K562 (cell line): ENCODE data around the gene BORCS5. TPM values are rescaled to one million over a fixed set of nuclear protein-coding genes. Genes with fewer than 3 reads are reported as not detected.
A peak's percentile ranks its signal among the peaks of the same experiment; 100 is the strongest.

ENCODE experiments used
- ATAC-seq: fragments of 200-7000 bp; cut with Tn5 transposase; 3 replicates; pipeline ENCODE4 v1.9.1; 2020; ENCODE audit warnings: moderate library complexity
- BruUV-seq: library from RNA; stranded (reverse); fragments of 400-500 nt; replicated peaks from 2 replicates; lab custom pipeline; 2021; lab: Mats Ljungman, UMichigan
- CTCF ChIA-PET: fragments of 300-600 bp; formaldehyde crosslinking; extraction: SDS; loops from one replicate; lab custom pipeline; 2021; ENCODE audit warnings: low intra/inter-chr PET ratio; lab: Yijun Ruan, JAX
- POLR2A ChIA-PET: fragments of 300-600, 350-650 bp; sonication (Branson Sonifier 250); formaldehyde crosslinking; extraction: SDS; loops from one replicate; lab custom pipeline; 2021; ENCODE audit warnings: antibody characterized with exemption, inconsistent platforms; lab: Yijun Ruan, JAX
- DNase-seq, 4 experiments: peaks; one replicate each; pipeline versions ENCODE4 v3.0.0 to v3.0.0-alpha.2; 2011 to 2018; ENCODE audit warnings: low spot score in 3 of 4, mixed read lengths in 3 of 4; ENCODE audit errors: extremely low read depth in 1 of 4
- FAIRE-seq: peaks from 2 replicates; lab custom pipeline; 2011; peaks lifted over from hg19 to GRCh38; lab: Jason Lieb, UNC
- H2AFZ ChIP-seq: 2 replicates; pipeline ENCODE4 v1.6.0; 2011; ENCODE audit warnings: low read depth, low read length, control low read depth, inconsistent platforms
- H3K27ac ChIP-seq: fragments of 200-600 bp; 3 replicates; pipeline ENCODE4 v1.8.0; 2011; ENCODE audit warnings: low read depth, mild to moderate bottlenecking, control low read depth, inconsistent platforms, low read length, moderate library complexity, mixed read lengths; ENCODE audit errors: extremely low read depth
- H3K27me3 ChIP-seq, 2 experiments: fragments of 300-600 bp in 1 of 2; 2 replicates in 1 of 2; 3 replicates in 1 of 2; pipeline versions ENCODE4 v1.6.0 to v1.8.0; 2011; ENCODE audit warnings: inconsistent platforms in 2 of 2, low read length in 2 of 2, mild to moderate bottlenecking in 1 of 2, mixed read lengths in 1 of 2, moderate library complexity in 1 of 2; ENCODE audit not compliant: control insufficient read depth in 2 of 2, insufficient read depth in 2 of 2
- H3K36me3 ChIP-seq: fragments of 300-600 bp; 3 replicates; pipeline ENCODE4 v1.8.0; 2011; ENCODE audit warnings: mild to moderate bottlenecking, low read length, inconsistent platforms; ENCODE audit not compliant: control insufficient read depth, insufficient read depth
- H3K4me1 ChIP-seq, 2 experiments: fragments of 200-600 bp in 1 of 2; replicated peaks in 1 of 2; 2 replicates in 1 of 2; 3 replicates in 1 of 2; pipeline versions ENCODE4 v1.5.1 to v1.8.0; 2011; ENCODE audit warnings: inconsistent platforms in 2 of 2, low read length in 2 of 2, mild to moderate bottlenecking in 1 of 2, mixed read lengths in 1 of 2, moderate library complexity in 1 of 2; ENCODE audit not compliant: control insufficient read depth in 2 of 2, insufficient read depth in 2 of 2
- H3K4me2 ChIP-seq: 2 replicates; pipeline ENCODE4 v1.6.1; 2011; ENCODE audit warnings: low read length, control low read depth, inconsistent platforms, mixed read lengths; ENCODE audit not compliant: insufficient read depth
- H3K4me3 ChIP-seq: fragments of 200-600 bp; sonication (generic), shearing (Covaris generic); 2 replicates; pipeline ENCODE4 v1.5.1; 2016; ENCODE audit warnings: control low read depth, inconsistent platforms
- H3K79me2 ChIP-seq: fragments of 200-600 bp; 3 replicates; pipeline ENCODE4 v1.8.0; 2011; ENCODE audit warnings: low read length, inconsistent platforms; ENCODE audit not compliant: control insufficient read depth, insufficient read depth
- H3K9ac ChIP-seq, 2 experiments: 2 replicates each; pipeline versions ENCODE4 v1.6.0 to v1.6.1; 2011; ENCODE audit warnings: low read depth in 2 of 2, low read length in 2 of 2, control low read depth in 1 of 2, inconsistent platforms in 1 of 2, mild to moderate bottlenecking in 1 of 2, mixed read lengths in 1 of 2; ENCODE audit not compliant: insufficient read depth in 1 of 2
- H3K9me1 ChIP-seq: one replicate; pipeline ENCODE4 v1.6.0; 2011; ENCODE audit warnings: inconsistent platforms, mild to moderate bottlenecking, low read length, moderate library complexity; ENCODE audit not compliant: control insufficient read depth, insufficient read depth
- H3K9me3 ChIP-seq: replicated peaks from 2 replicates; pipeline ENCODE4 v1.5.1; 2011; ENCODE audit warnings: low read depth, low read length, inconsistent platforms; ENCODE audit not compliant: control insufficient read depth, insufficient read depth
- H4K20me1 ChIP-seq: replicated peaks from 2 replicates; pipeline ENCODE4 v1.6.1; 2011; ENCODE audit warnings: low read length, inconsistent platforms, mixed read lengths; ENCODE audit not compliant: control insufficient read depth, insufficient read depth
- CEBPB ChIP-seq: fragments of 450-650 bp; IDR thresholded peaks from 2 replicates; pipeline ENCODE4 v1.6.1; 2016; ENCODE audit warnings: missing genetic modification characterization, missing compliant biosample characterization
- CEBPG ChIP-seq, 3 experiments: fragments of 200-800 bp in 1 of 3; sonication (Bioruptor generic) in 1 of 3; sonication (generic) in 1 of 3; formaldehyde crosslinking in 1 of 3; IDR thresholded peaks in 2 of 3; conservative IDR thresholded peaks in 1 of 3; 2 replicates each; pipeline versions ENCODE4 v1.6.1 to v1.8.0; 2016 to 2022; ENCODE audit warnings: missing compliant biosample characterization in 2 of 3, missing genetic modification characterization in 2 of 3, mild to moderate bottlenecking in 1 of 3, missing genetic modification reagents in 1 of 3
- SMARCA4 ChIP-seq: fragments of 450-650 bp; IDR thresholded peaks from 2 replicates; pipeline ENCODE4 v1.6.1; 2016
- XRCC3 ChIP-seq: fragments of 450-650 bp; IDR thresholded peaks from 2 replicates; pipeline ENCODE4 v1.6.1; 2017; ENCODE audit warnings: mild to moderate bottlenecking, moderate library complexity
- ZNF316 ChIP-seq: fragments of 450-650 bp; IDR thresholded peaks from 2 replicates; pipeline ENCODE4 v1.6.1; 2016
- WGBS: fragments of 100-300 bp; shearing (Covaris generic); methylation state at CpG from one replicate; pipeline ENCODE4 v1.1.6; 2016; ENCODE audit warnings: low coverage, mixed read lengths; ENCODE audit not compliant: insufficient coverage; ENCODE audit errors: missing lambda C conversion rate; 5-methylcytosine and 5-hydroxymethylcytosine counted together
- in situ Hi-C: fragments of 300-500 bp; cut with MboI; formaldehyde crosslinking; loops from 4 replicates; pipeline ENCODE4 v1.15.0; 2018; ENCODE audit warnings: inconsistent platforms, mixed read lengths
- intact Hi-C: fragments of 100-400 bp; cut with micrococcal nuclease; formaldehyde crosslinking; loops from 2 replicates; pipeline ENCODE4 v1.14.2; 2022
- polyA plus RNA-seq, 8 experiments: library from polyadenylated mRNA; depleted of rRNA in 4 of 8; stranded (reverse) in 5 of 8; unstranded in 3 of 8; fragments of >200 nt; fragmentation: Nextera tagmentation in 2 of 8; fragmentation: Illumina TruSeq in 1 of 8; extraction: Ambion mirVana in 2 of 8; extraction: Trizol in 1 of 8; gene quantifications; 2 replicates each; pipeline versions ENCODE4 v1.2.1 to v1.2.3, GENCODE V29; 2011 to 2014; ENCODE audit warnings: inconsistent platforms in 1 of 8, missing spikeins in 1 of 8
- total RNA-seq, 7 experiments: library from RNA; depleted of rRNA in 6 of 7; stranded (reverse); fragments of >200 nt in 6 of 7; fragmentation: Illumina TruSeq in 2 of 7; extraction: Trizol in 2 of 7; gene quantifications; 2 replicates each; pipeline versions ENCODE4 v1.2.1 to v1.2.3, GENCODE V29; 2011 to 2021; ENCODE audit warnings: low replicate concordance in 1 of 7

The BORCS5 gene
- total and polyA plus RNA-seq, 9 of the 15 experiments (the other 6 are each of a cell fraction or from before 2014, with no cell fraction given), result 0.31 to 12.4 (median 6.6) TPM

- in situ Hi-C loops (loop anchor here (10.0 kb wide), 1 partner anchor 332 kb away; no protein-coding TSS in a partner anchor), intact Hi-C loops (no loop called here)
- no peaks in the 10 kb centered on the region for H3K9me3 ChIP-seq
- H3K4me1 ChIP-seq, result no peaks in the 10 kb centered on the region
- ChIA-PET POLR2A (no interaction called here), CTCF (interaction anchor here (1.2 kb wide), 1 partner anchor 331 kb away, joined by 5 read pairs; no protein-coding TSS in a partner anchor)
- H3K79me2 ChIP-seq, result no peaks in the 10 kb centered on the region
- no peak for DNase-seq
- H2AFZ ChIP-seq, result no peak overlapping the region
- no peak overlapping the region for H3K27ac ChIP-seq
- peaks cover 6% of the 10 kb centered on the region; the same call in 2 of the 3 replicates for H3K36me3 ChIP-seq
- BruUV-seq, result no TSS peak
- H3K27me3 ChIP-seq, result no peaks in the 10 kb centered on the region
- H4K20me1 ChIP-seq, result no peaks in the 10 kb centered on the region
- TF ChIP-seq CEBPB (tag) (peak; percentile 36; the same call in 1 of the 2 replicates), ZNF316 (no peak), XRCC3 (no peak), CEBPG (CRISPR knock-in tag; IDR thresholded peaks at IDR 0.05) (no peak), CEBPG (tag; conservative IDR thresholded peaks at IDR 0.05 in 1 of 2, IDR thresholded peaks at IDR 0.05 in 1 of 2) (peak in 1 of 2 experiments; percentile 62; a peak in 1 of 4 replicates), SMARCA4 (no peak)
- H3K4me3 ChIP-seq, result no peak overlapping the region
- no peak overlapping the region for H3K4me2 ChIP-seq
- H3K9ac ChIP-seq, result no peak overlapping the region
- WGBS, result 63% methylated on average over 4 of the region's 4 CpGs
- peak; percentile 36; the same call in 2 of the 3 replicates for ATAC-seq
- no peak for FAIRE-seq
- H3K9me1 ChIP-seq, result no peaks in the 10 kb centered on the region
Measured at GRCh38 chr12:12372946-12373722, 16.3 kb downstream of the BORCS5 start.
